Measurements from ENCODE around the gene MAN2B2.

DNA sequence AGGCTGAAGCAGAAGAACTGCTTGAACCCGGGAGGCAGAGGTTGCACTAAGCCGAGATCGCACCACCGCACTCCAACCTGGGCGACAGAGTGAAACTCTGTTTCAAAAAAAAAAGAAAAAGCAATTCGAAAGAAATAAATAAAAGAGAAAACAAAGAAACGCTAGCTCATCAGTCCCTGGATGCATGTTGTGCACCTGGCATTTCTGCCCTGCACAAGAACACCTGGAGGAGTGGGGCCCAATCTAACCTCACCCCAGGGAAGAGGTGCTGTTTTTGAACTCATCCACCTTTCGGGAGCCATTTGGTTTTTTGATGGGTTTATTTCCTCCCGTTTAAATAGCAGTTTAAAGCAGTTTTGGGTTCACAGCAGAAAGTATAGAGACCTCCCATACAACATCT lies 59.8 kb downstream of the MAN2B2 start:
- TF ChIP-seq, protein P1, sequence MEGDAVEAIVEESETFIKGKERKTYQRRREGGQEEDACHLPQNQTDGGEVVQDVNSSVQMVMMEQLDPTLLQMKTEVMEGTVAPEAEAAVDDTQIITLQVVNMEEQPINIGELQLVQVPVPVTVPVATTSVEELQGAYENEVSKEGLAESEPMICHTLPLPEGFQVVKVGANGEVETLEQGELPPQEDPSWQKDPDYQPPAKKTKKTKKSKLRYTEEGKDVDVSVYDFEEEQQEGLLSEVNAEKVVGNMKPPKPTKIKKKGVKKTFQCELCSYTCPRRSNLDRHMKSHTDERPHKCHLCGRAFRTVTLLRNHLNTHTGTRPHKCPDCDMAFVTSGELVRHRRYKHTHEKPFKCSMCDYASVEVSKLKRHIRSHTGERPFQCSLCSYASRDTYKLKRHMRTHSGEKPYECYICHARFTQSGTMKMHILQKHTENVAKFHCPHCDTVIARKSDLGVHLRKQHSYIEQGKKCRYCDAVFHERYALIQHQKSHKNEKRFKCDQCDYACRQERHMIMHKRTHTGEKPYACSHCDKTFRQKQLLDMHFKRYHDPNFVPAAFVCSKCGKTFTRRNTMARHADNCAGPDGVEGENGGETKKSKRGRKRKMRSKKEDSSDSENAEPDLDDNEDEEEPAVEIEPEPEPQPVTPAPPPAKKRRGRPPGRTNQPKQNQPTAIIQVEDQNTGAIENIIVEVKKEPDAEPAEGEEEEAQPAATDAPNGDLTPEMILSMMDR (optimal IDR thresholded peaks at IDR 0.05 in 1 of 3, IDR thresholded peaks at IDR 0.05 in 1 of 3, conservative IDR thresholded peaks at IDR 0.05 in 1 of 3; ENCODE audit: extremely low read depth in 1 of 3, insufficient read depth in 2 of 3, low read length in 3 of 3) = no peak
- TF ChIP-seq EZH2 (IDR thresholded peaks at IDR 0.05; ENCODE audit: low read length) = no peak
